ENCODE results near the gene C19orf67. TPM values are rescaled to one million over a fixed set of nuclear protein-coding genes. Genes with fewer than 3 reads are reported as not detected.

C19orf67 gene
- total and polyA plus RNA-seq, 2 of the 13 experiments (the other 11 are each of a cell fraction or from before 2014, with no cell fraction given): 0.11 to 0.32 TPM

DNA sequence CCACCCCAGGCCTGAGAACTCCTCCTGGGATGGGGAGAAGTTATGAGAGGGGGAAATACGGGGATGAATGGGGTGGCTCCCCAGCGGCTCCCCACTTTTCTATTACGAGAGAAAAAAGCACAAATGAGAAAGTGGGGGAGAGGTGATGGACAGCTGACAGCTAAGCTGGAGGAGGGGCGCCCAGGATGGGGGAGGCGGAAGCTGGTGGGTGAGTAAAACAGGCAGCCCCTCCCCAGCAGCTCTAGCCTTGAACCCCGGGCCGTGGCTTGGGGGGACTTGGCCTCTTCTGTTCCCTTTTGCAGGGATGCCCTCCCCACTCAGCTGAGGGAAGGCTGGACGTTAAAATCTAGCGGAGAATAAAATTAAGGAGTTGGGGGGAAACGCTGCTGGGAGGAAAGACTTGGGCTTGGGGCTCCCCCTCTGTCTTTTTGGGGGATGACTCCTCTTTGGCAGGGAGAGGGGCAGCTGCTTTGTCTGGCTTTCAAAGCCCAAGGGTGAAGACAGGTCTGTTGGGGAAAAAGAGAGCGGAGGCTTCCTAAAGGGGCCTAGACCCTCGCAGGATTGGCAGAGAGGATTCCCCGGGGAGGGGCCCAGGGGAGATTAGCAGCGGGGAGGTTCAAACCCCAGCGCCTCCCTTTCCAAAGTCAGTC, 6.4 kb upstream of the C19orf67 start (continued):
- TF ChIP-seq ZNF713 (CRISPR knock-in tag; IDR thresholded peaks at IDR 0.05): no peak
- no peak for TF ChIP-seq ZNF672 (CRISPR knock-in tag; IDR thresholded peaks at IDR 0.05)
- TF ChIP-seq NCOA1 (CRISPR knock-in tag; IDR thresholded peaks at IDR 0.05): no peak
- no peak for TF ChIP-seq SRSF9 (IDR thresholded peaks at IDR 0.05; ENCODE audit: borderline replicate concordance, insufficient read depth, low read depth, low read length, poor library complexity, severe bottlenecking)
- TF ChIP-seq ZNF3 (CRISPR knock-in tag; IDR thresholded peaks at IDR 0.05): no peak
- TF ChIP-seq, protein P1, sequence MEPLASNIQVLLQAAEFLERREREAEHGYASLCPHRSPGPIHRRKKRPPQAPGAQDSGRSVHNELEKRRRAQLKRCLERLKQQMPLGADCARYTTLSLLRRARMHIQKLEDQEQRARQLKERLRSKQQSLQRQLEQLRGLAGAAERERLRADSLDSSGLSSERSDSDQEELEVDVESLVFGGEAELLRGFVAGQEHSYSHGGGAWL (CRISPR knock-in tag; IDR thresholded peaks at IDR 0.05): peak; percentile 4; the same call in 1 of the 2 replicates
- TF ChIP-seq, protein P2, sequence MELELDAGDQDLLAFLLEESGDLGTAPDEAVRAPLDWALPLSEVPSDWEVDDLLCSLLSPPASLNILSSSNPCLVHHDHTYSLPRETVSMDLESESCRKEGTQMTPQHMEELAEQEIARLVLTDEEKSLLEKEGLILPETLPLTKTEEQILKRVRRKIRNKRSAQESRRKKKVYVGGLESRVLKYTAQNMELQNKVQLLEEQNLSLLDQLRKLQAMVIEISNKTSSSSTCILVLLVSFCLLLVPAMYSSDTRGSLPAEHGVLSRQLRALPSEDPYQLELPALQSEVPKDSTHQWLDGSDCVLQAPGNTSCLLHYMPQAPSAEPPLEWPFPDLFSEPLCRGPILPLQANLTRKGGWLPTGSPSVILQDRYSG (CRISPR knock-in tag; IDR thresholded peaks at IDR 0.05): no peak
- TF ChIP-seq YEATS4 (CRISPR knock-in tag; IDR thresholded peaks at IDR 0.05; ENCODE audit: borderline replicate concordance): 0 out of 2 replicates have a peak, but pooled peaks have one; percentile 9
- TF ChIP-seq, protein P3, sequence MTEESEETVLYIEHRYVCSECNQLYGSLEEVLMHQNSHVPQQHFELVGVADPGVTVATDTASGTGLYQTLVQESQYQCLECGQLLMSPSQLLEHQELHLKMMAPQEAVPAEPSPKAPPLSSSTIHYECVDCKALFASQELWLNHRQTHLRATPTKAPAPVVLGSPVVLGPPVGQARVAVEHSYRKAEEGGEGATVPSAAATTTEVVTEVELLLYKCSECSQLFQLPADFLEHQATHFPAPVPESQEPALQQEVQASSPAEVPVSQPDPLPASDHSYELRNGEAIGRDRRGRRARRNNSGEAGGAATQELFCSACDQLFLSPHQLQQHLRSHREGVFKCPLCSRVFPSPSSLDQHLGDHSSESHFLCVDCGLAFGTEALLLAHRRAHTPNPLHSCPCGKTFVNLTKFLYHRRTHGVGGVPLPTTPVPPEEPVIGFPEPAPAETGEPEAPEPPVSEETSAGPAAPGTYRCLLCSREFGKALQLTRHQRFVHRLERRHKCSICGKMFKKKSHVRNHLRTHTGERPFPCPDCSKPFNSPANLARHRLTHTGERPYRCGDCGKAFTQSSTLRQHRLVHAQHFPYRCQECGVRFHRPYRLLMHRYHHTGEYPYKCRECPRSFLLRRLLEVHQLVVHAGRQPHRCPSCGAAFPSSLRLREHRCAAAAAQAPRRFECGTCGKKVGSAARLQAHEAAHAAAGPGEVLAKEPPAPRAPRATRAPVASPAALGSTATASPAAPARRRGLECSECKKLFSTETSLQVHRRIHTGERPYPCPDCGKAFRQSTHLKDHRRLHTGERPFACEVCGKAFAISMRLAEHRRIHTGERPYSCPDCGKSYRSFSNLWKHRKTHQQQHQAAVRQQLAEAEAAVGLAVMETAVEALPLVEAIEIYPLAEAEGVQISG (CRISPR knock-in tag; IDR thresholded peaks at IDR 0.05): no peak
- TF ChIP-seq, protein P4, sequence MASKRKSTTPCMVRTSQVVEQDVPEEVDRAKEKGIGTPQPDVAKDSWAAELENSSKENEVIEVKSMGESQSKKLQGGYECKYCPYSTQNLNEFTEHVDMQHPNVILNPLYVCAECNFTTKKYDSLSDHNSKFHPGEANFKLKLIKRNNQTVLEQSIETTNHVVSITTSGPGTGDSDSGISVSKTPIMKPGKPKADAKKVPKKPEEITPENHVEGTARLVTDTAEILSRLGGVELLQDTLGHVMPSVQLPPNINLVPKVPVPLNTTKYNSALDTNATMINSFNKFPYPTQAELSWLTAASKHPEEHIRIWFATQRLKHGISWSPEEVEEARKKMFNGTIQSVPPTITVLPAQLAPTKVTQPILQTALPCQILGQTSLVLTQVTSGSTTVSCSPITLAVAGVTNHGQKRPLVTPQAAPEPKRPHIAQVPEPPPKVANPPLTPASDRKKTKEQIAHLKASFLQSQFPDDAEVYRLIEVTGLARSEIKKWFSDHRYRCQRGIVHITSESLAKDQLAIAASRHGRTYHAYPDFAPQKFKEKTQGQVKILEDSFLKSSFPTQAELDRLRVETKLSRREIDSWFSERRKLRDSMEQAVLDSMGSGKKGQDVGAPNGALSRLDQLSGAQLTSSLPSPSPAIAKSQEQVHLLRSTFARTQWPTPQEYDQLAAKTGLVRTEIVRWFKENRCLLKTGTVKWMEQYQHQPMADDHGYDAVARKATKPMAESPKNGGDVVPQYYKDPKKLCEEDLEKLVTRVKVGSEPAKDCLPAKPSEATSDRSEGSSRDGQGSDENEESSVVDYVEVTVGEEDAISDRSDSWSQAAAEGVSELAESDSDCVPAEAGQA (IDR thresholded peaks at IDR 0.05; ENCODE audit: low read depth): no peak
- TF ChIP-seq, protein P4 (CRISPR knock-in tag; IDR thresholded peaks at IDR 0.05; ENCODE audit: borderline replicate concordance): no peak
- no peak for TF ChIP-seq CHCHD3 (CRISPR knock-in tag; IDR thresholded peaks at IDR 0.05)
- TF ChIP-seq SMAD9 (CRISPR knock-in tag; IDR thresholded peaks at IDR 0.05): no peak
- no peak for TF ChIP-seq SNAPC2 (CRISPR knock-in tag; IDR thresholded peaks at IDR 0.05)
- no peak for TF ChIP-seq NFYC (CRISPR knock-in tag; IDR thresholded peaks at IDR 0.05)
- TF ChIP-seq HCFC1 (IDR thresholded peaks at IDR 0.05; ENCODE audit: low read depth, low read length): no peak
- TF ChIP-seq CEBPG (CRISPR knock-in tag; IDR thresholded peaks at IDR 0.05): no peak
- no peak for TF ChIP-seq ZNF543 (CRISPR knock-in tag; IDR thresholded peaks at IDR 0.05)
- no peak for TF ChIP-seq ATF1 (CRISPR knock-in tag; IDR thresholded peaks at IDR 0.05)
- TF ChIP-seq MBD4 (IDR thresholded peaks at IDR 0.05; ENCODE audit: borderline replicate concordance, low read length): no peak
